ENCODE data around the gene RASAL2. TPM values are rescaled to one million over a fixed set of nuclear protein-coding genes. Genes with fewer than 3 reads are reported as not detected.

Gene RASAL2
- total RNA-seq, 4 donors from 2014 or later, result 19.7 to 36.7 (median 27.4) TPM

GRCh38 chr1:178300352-178300699, 206.4 kb downstream of the RASAL2 start:
- TF ChIP-seq, protein P1, sequence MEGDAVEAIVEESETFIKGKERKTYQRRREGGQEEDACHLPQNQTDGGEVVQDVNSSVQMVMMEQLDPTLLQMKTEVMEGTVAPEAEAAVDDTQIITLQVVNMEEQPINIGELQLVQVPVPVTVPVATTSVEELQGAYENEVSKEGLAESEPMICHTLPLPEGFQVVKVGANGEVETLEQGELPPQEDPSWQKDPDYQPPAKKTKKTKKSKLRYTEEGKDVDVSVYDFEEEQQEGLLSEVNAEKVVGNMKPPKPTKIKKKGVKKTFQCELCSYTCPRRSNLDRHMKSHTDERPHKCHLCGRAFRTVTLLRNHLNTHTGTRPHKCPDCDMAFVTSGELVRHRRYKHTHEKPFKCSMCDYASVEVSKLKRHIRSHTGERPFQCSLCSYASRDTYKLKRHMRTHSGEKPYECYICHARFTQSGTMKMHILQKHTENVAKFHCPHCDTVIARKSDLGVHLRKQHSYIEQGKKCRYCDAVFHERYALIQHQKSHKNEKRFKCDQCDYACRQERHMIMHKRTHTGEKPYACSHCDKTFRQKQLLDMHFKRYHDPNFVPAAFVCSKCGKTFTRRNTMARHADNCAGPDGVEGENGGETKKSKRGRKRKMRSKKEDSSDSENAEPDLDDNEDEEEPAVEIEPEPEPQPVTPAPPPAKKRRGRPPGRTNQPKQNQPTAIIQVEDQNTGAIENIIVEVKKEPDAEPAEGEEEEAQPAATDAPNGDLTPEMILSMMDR (IDR thresholded peaks at IDR 0.05; ENCODE audit: low read depth), result no peak

DNA sequence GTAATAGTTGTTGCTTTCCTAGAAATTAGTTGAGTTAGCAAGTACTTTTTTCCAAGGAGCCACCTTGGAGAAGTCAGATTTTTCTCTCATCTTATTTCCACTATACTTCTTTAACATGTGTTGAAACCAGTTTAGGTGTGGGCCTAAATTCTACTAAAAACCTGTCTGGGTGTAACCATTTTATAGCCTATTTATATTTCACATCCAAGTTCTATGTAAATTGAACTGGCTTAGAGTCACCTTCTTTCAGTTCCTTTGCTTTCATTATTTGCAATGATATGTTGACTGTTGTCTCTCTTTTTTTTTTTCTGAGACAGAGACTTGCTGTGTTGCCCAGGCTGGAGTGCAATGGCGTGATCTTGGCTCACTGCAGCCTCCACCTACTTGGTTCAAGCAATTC, 207.2 kb downstream of the RASAL2 start:
- TF ChIP-seq, protein P1 (IDR thresholded peaks at IDR 0.05; ENCODE audit: low read depth), result no peak

DNA sequence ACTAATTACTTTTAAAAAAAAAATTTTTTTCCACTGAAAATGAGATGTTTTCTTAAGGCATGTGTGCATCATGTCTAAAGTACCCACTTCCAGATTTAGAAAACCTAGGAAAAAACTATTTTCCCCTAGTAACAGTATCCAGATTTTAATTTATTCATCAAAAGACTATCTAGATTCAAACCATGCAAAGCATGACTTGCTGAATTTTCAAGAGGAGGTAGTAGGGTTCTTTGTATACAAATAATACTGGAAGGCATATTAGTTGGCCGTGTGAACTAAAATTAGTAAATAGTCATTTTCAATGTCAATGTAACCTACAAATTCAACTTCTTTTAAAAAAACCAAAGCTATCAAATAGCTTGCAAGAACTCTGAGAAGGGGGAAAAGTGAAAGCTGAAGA, 213.4 kb downstream of the RASAL2 start:
- TF ChIP-seq, protein P1 (IDR thresholded peaks at IDR 0.05; ENCODE audit: low read depth), result no peak

DNA sequence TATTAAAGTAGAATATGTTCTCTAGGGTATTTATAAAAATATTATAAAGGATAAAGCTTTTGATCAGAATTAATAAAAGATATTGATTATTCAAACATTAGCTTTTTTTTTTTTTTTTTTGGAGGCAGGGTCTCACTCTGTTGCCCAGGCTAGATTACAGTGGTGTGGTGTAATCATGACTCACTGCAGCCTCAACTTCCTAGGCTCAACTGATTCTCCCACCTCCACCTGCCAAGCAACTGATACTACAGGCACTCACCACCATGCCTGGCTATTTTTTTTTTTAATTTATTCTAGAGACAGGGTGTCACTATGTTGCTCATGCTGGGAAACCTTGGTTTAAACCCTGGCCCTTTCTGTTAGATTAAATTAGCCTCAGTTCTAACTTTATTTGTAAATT, 214.5 kb downstream of the RASAL2 start:
- TF ChIP-seq, protein P1 (IDR thresholded peaks at IDR 0.05; ENCODE audit: low read depth), result no peak

- TF ChIP-seq, protein P1 (IDR thresholded peaks at IDR 0.05; ENCODE audit: low read depth), result no peak
Measured at GRCh38 chr1:178310685-178311105, 216.8 kb downstream of the RASAL2 start.

GRCh38 chr1:178311164-178311563, 217.3 kb downstream of the RASAL2 start:
- TF ChIP-seq, protein P1 (IDR thresholded peaks at IDR 0.05; ENCODE audit: low read depth), result no peak

DNA sequence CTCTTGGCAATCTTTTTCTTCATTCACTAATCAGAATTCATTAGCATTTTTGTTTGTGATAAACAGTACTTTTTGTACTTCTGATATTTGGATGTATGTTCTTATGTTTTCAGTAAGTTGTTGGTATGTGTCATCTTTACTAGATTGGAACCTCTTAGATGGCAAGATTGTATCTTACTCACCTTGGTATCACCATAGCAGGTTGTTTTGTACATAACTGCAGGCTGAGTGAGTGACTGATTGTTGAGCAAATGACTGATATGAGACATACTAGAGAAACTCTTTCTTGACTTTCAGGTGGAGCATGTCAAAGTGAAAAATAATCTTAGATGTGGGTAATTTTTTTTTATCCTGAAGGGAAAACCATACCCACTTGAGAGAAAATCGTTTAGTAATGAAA, 229.2 kb downstream of the RASAL2 start:
- TF ChIP-seq, protein P1 (IDR thresholded peaks at IDR 0.05; ENCODE audit: low read depth), result no peak

Data from subcutaneous adipose tissue (tissue), 4 donors.